Forelimb muscle (tissue), 1 donor: ENCODE measurements around the gene TXNDC11. TPM values are rescaled to one million over a fixed set of nuclear protein-coding genes. Genes with fewer than 3 reads are reported as not detected.

ENCODE experiments used
- DNase-seq: peaks from one replicate; pipeline ENCODE4 v3.0.0-alpha.2; 2013; ENCODE audit warnings: low read depth
- polyA plus RNA-seq: library from polyadenylated mRNA; unstranded; fragments of 120-200 nt; gene quantifications from one replicate; pipeline ENCODE4 v1.2.1, GENCODE V29; 2013; ENCODE audit not compliant: insufficient read length

The TXNDC11 gene
- polyA plus RNA-seq, 1 donor: 19.4 TPM

- no peak for DNase-seq
These were observed 54.2 kb downstream of the TXNDC11 start for GRCh38 chr16:11688520-11688886.

GRCh38 chr16:11687601-11688519 is 54.8 kb downstream of the TXNDC11 start:
- DNase-seq: no peak

GRCh38 chr16:11686713-11687380 is 55.8 kb downstream of the TXNDC11 start:
- DNase-seq: no peak

GRCh38 chr16:11685844-11686618 is 56.6 kb downstream of the TXNDC11 start:
- DNase-seq: no peak

GRCh38 chr16:11684231-11685025 is 58.2 kb downstream of the TXNDC11 start:
- DNase-seq: no peak

- no peak for DNase-seq
These were observed 59.5 kb downstream of the TXNDC11 start for GRCh38 chr16:11683145-11683544.

GRCh38 chr16:11682655-11683096 is 60.0 kb downstream of the TXNDC11 start:
- DNase-seq: no peak

GRCh38 chr16:11681976-11682654 is 60.5 kb downstream of the TXNDC11 start:
- no peak for DNase-seq

GRCh38 chr16:11681556-11681955 is 61.1 kb downstream of the TXNDC11 start:
- no peak for DNase-seq

- no peak for DNase-seq
These were observed 62.4 kb downstream of the TXNDC11 start for GRCh38 chr16:11679941-11680911.

GRCh38 chr16:11679250-11679649 is 63.4 kb downstream of the TXNDC11 start:
- DNase-seq: no peak

- DNase-seq: no peak
These were observed 64.4 kb downstream of the TXNDC11 start for GRCh38 chr16:11677959-11678881.

GRCh38 chr16:11677451-11677951 is 65.2 kb downstream of the TXNDC11 start:
- no peak for DNase-seq

- no peak for DNase-seq
These were observed 65.9 kb downstream of the TXNDC11 start for GRCh38 chr16:11676799-11677198.

- DNase-seq: no peak
These were observed 66.8 kb downstream of the TXNDC11 start for GRCh38 chr16:11675561-11676511.

- no peak for DNase-seq
These were observed 67.7 kb downstream of the TXNDC11 start for GRCh38 chr16:11674818-11675560.
